ENCODE measurements around the gene VPS33A. TPM values are rescaled to one million over a fixed set of nuclear protein-coding genes. Genes with fewer than 3 reads are reported as not detected.

Gene VPS33A
- total RNA-seq, 1 experiment from 2014 or later: 37.6 TPM

GRCh38 chr12:122205053-122205925 is 61.0 kb downstream of the VPS33A start:
- ATAC-seq (no peak), DNase-seq (ENCODE audit: low spot score) (no peak)
- peaks cover 22% of the 10 kb centered on the region for H3K36me3 Mint-ChIP-seq
- H3K27me3 Mint-ChIP-seq (ENCODE audit: low read depth): peaks cover 47% of the 10 kb centered on the region
- peak overlapping the region; percentile 70 for H3K4me3 Mint-ChIP-seq
- POLR2A ChIA-PET: interaction anchor here (0.9 to 3.6 kb wide), 3 partner anchors 15 to 21 kb away, joined by 3 to 15 read pairs (median 3); partner anchors contain the start of gene DIABLO
- no peaks in the 10 kb centered on the region for H3K9me3 Mint-ChIP-seq
- TF ChIP-seq ATF3 (CRISPR knock-in tag; conservative IDR thresholded peaks at IDR 0.05) (no peak), E2F5 (CRISPR knock-in tag; IDR thresholded peaks at IDR 0.05) (no peak), STAT6 (CRISPR knock-in tag; conservative IDR thresholded peaks at IDR 0.05; ENCODE audit: low read depth) (no peak), MAX (CRISPR knock-in tag; IDR thresholded peaks at IDR 0.05) (no peak), E2F4 (CRISPR knock-in tag; IDR thresholded peaks at IDR 0.05; ENCODE audit: borderline replicate concordance, low read depth) (no peak), SOX15 (CRISPR knock-in tag; IDR thresholded peaks at IDR 0.05) (no peak)
- H3K27ac Mint-ChIP-seq: no peak overlapping the region
- peaks cover 24% of the 10 kb centered on the region for H3K4me1 Mint-ChIP-seq
- CTCF ChIA-PET: interaction anchor here (1.0 to 2.0 kb wide), 4 partner anchors 13 to 151 kb away, joined by 4 to 8 read pairs (median 5); no protein-coding TSS in a partner anchor

- peaks cover 24% of the 10 kb centered on the region for H3K4me1 Mint-ChIP-seq
- ATAC-seq (peak; percentile 8), DNase-seq (ENCODE audit: low spot score) (peak; percentile 48)
- H3K36me3 Mint-ChIP-seq: peaks cover 14% of the 10 kb centered on the region
- no peak for TF ChIP-seq IRF2 (CRISPR knock-in tag; IDR thresholded peaks at IDR 0.05; ENCODE audit: borderline replicate concordance, low read depth)
- no peak for TF ChIP-seq SMAD4 (CRISPR knock-in tag; IDR thresholded peaks at IDR 0.05)
- TF ChIP-seq ATF1 (CRISPR knock-in tag; IDR thresholded peaks at IDR 0.05): no peak
- no peak for TF ChIP-seq ATF3 (CRISPR knock-in tag; conservative IDR thresholded peaks at IDR 0.05)
- TF ChIP-seq ZNF317 (CRISPR knock-in tag; IDR thresholded peaks at IDR 0.05; ENCODE audit: borderline replicate concordance, low read depth): no peak
- TF ChIP-seq RELA (CRISPR knock-in tag; IDR thresholded peaks at IDR 0.05; ENCODE audit: borderline replicate concordance): no peak
- no peak for TF ChIP-seq ATF2 (CRISPR knock-in tag; IDR thresholded peaks at IDR 0.05; ENCODE audit: borderline replicate concordance, low read depth)
- TF ChIP-seq ZNF396 (CRISPR knock-in tag; IDR thresholded peaks at IDR 0.05; ENCODE audit: borderline replicate concordance): no peak
- no peak for TF ChIP-seq MYBL2 (CRISPR knock-in tag; IDR thresholded peaks at IDR 0.05)
- no peak for TF ChIP-seq GTF2I (CRISPR knock-in tag; conservative IDR thresholded peaks at IDR 0.05)
- no peak for TF ChIP-seq CTCF (IDR thresholded peaks at IDR 0.05)
- TF ChIP-seq JAZF1 (CRISPR knock-in tag; IDR thresholded peaks at IDR 0.05): no peak
- TF ChIP-seq OVOL2 (CRISPR knock-in tag; IDR thresholded peaks at IDR 0.05; ENCODE audit: borderline replicate concordance): no peak
- TF ChIP-seq FOXK1 (CRISPR knock-in tag; IDR thresholded peaks at IDR 0.05): no peak
- H3K4me3 Mint-ChIP-seq: peak overlapping the region; percentile 70
- ChIA-PET POLR2A (interaction anchor here (3.6 kb wide), 1 partner anchor 22 kb away, joined by 15 read pairs; the partner anchor contains the start of gene DIABLO), CTCF (interaction anchor here (0.6 to 2.0 kb wide), 16 partner anchors 12 to 1059 kb away, joined by 3 to 8 read pairs (median 4); partner anchors contain the start of genes CFAP251, LRRC43 and RHOF)
- peaks cover 47% of the 10 kb centered on the region for H3K27me3 Mint-ChIP-seq (ENCODE audit: low read depth)
- H3K9me3 Mint-ChIP-seq: no peaks in the 10 kb centered on the region
- no peak overlapping the region for H3K27ac Mint-ChIP-seq
Observed at GRCh38 chr12:122204167-122205052, 61.9 kb downstream of the VPS33A start.
